ENCODE data around the gene EMILIN1. TPM values are rescaled to one million over a fixed set of nuclear protein-coding genes. Genes with fewer than 3 reads are reported as not detected.

The EMILIN1 gene
- total and polyA plus RNA-seq, 2 of the 8 experiments (the other 6 are each of a cell fraction or from before 2014, with no cell fraction given) = 1.9 to 3.0 TPM

- Histone ChIP-seq H4K91ac (replicated peaks; ENCODE audit: insufficient read length, low read length) (no peak overlapping the region), H2BK5ac (ENCODE audit: low read depth, low read length) (no peak overlapping the region), H3K9me3 (ENCODE audit: insufficient read depth in 2 of 2, low read depth in 1 of 2, low read length in 1 of 2) (no peaks in the 10 kb centered on the region), H3K4me3 (ENCODE audit: extremely low read depth in 1 of 4, insufficient read depth in 2 of 4, low read depth in 3 of 4, low read length in 4 of 4) (no peak overlapping the region), H3K14ac (ENCODE audit: insufficient read length) (no peak overlapping the region), H3K56ac (replicated peaks; ENCODE audit: insufficient read length, low read depth, low read length) (no peak overlapping the region), H4K8ac (ENCODE audit: extremely low read depth, insufficient read depth, low read length) (no peak overlapping the region), H3K79me1 (ENCODE audit: low read depth, low read length) (no peaks in the 10 kb centered on the region), H3K27me3 (replicated peaks in 1 of 4; ENCODE audit: control insufficient read depth in 3 of 4, extremely low read depth in 1 of 4, insufficient read depth in 3 of 4, low read length in 3 of 4) (no peaks in the 10 kb centered on the region), H3K23ac (ENCODE audit: insufficient read length) (no peak overlapping the region), H3K23me2 (ENCODE audit: low read depth, low read length) (no peaks in the 10 kb centered on the region), H4K5ac (ENCODE audit: insufficient read length, low read depth, low read length) (no peak overlapping the region), H2AK5ac (ENCODE audit: low read depth, low read length) (no peak overlapping the region), H2BK15ac (ENCODE audit: low read length) (no peak overlapping the region), H4K20me1 (replicated peaks in 1 of 2; ENCODE audit: control insufficient read depth in 1 of 2, insufficient read depth in 2 of 2, low read length in 2 of 2) (peaks cover 2 to 6% of the 10 kb centered on the region in 2 experiments), H3K36me3 (ENCODE audit: control insufficient read depth in 2 of 4, insufficient read depth in 4 of 4, low read length in 3 of 4) (peaks cover 21 to 51% (median 40%) of the 10 kb centered on the region in 4 experiments; a peak in 7 of 8 replicates), H3K79me2 (ENCODE audit: control insufficient read depth in 1 of 2, insufficient read depth in 2 of 2, low read length in 2 of 2) (no peaks in the 10 kb centered on the region), H3K9ac (replicated peaks in 1 of 4; ENCODE audit: extremely low read depth in 1 of 4, low read depth in 3 of 4, low read length in 3 of 4) (no peak overlapping the region), H3K4me1 (replicated peaks in 1 of 4; ENCODE audit: control insufficient read depth in 3 of 4, insufficient read depth in 4 of 4, low read length in 3 of 4) (no peaks in the 10 kb centered on the region), H2BK20ac (ENCODE audit: low read length) (no peak overlapping the region), H2BK12ac (ENCODE audit: low read depth, low read length) (no peak overlapping the region), H3K18ac (ENCODE audit: extremely low read depth, low read length) (no peak overlapping the region), H2AFZ (ENCODE audit: low read length) (no peak overlapping the region), H3K4ac (replicated peaks; ENCODE audit: insufficient read length, low read depth, low read length) (no peak overlapping the region), H2BK120ac (replicated peaks; ENCODE audit: low read depth, low read length) (no peak overlapping the region), H3K4me2 (ENCODE audit: insufficient read depth in 1 of 2, low read depth in 2 of 2, low read length in 2 of 2) (no peak overlapping the region), H3K27ac (ENCODE audit: low read depth, low read length) (no peak overlapping the region)
- FAIRE-seq (no peak), DNase-seq (ENCODE audit: low read depth in 1 of 2, low spot score in 2 of 2) (no peak)
- TF ChIP-seq E2F6 (IDR thresholded peaks at IDR 0.05) = no peak
- CTCF ChIA-PET (ENCODE audit: partially characterized antibody) = interaction anchor here (1.2 to 7.3 kb wide), 4 partner anchors 9 to 194 kb away, joined by 3 to 41 read pairs (median 3); no protein-coding TSS in a partner anchor
- WGBS, 2 experiments (ENCODE audit: extremely low coverage in 1 of 2, insufficient coverage in 1 of 2, insufficient read length in 1 of 2, insufficient replicate concordance in 2 of 2, low coverage in 1 of 2, low lambda C conversion rate in 2 of 2, missing lambda C conversion rate in 1 of 2) = 97% methylated on average over 8 of the region's 8 CpGs; no CpG with 5 or more reads in 1 of the 2 experiments
- POLR2A ChIA-PET (ENCODE audit: partially characterized antibody) = interaction anchor here (1.0 to 6.0 kb wide), 5 partner anchors 9 to 28 kb away, joined by 3 to 42 read pairs (median 4); partner anchors contain the start of gene AGBL5
Measured at GRCh38 chr2:27040282-27040681, 38.1 kb upstream of the EMILIN1 start.

Measured in H1 (cell line).